ENCODE results near the gene MFSD8.

MFSD8 gene

DNA sequence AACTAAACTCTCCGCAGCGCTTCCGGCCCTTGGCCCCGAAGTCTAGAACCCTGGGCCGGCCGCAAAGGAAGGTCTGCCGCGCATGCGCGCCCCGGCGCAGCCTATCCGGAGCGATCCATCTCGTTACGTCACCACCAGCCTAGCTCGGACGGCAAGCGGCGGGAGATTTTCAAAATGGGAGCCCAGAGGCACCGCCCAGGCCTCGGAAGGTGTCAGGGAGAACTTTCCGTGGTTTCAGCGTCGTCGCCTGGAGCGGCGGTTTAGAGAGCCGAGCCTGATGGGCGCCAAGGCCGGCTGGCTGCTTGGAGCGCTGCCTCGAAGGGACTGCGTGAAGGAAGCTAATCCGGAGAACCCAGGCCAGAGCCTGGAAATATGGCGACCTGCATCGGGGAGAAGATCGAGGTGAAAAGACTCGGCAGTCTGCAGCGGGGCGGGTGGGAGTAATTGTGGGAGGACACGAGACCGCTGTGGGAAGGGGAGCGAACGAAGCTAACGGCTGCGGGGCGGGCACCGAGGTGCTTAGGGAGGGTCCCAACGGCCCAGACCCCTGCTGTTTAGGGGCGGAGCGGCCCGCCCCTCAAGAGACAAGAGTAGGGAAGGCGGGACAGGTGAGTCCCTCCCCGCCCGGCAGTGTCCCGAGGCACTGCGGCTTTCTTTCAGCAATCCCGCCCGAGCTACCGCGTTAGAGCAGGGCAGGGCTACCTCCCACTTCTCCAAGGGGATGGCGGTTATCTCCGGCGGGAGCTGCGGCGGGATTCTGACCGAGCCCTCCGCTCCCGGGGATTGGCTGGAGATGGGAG is 84.0 kb downstream of the MFSD8 start, which contains the start of gene PLK4:
Gene PLK4, plus strand, starts transcription at position 131 of the 800 bp plus-strand sequence. Its CDS starts 242 bp downstream, at position 373.
- Histone ChIP-seq H3K27me3 (ENCODE audit: control insufficient read depth, insufficient read depth, low read length) (no peaks in the 10 kb centered on the region), H3K4me1 (ENCODE audit: control insufficient read depth, insufficient read depth, low read length) (no peaks in the 10 kb centered on the region), H3K9ac (ENCODE audit: low read depth, low read length) (peak within 1 kb of the TSS; percentile 99), H3K4me3 (ENCODE audit: low read depth, low read length) (peak within 1 kb of the TSS; percentile 93), H3K36me3 (ENCODE audit: control insufficient read depth, insufficient read depth, low read length) (peaks cover under 1% of the 10 kb centered on the region), H3K9me3 (ENCODE audit: control insufficient read depth, insufficient read depth, low read length) (no peaks in the 10 kb centered on the region)

DNA sequence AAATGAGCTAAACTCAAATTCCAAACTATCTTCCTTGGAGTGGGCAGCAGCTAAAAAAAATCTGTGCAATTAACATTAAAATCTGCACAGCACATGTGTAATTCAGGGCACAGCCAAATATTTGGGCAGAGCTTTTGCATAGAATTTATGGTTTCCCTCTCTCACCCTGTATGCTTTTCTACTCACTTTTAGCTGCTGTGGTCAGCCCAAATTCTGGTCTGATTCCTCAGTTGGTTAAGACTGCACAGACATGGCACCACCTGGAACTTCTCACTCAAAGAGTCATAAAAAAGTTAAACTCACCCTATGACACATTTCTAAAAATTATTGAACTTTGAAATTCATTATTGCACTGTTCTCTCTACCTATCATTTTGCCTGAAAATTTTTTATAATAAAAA is 89.2 kb downstream of the MFSD8 start:
- H3K4me1 ChIP-seq (ENCODE audit: control insufficient read depth, insufficient read depth, low read length): no peaks in the 10 kb centered on the region
- no peaks in the 10 kb centered on the region for H3K27me3 ChIP-seq (ENCODE audit: control insufficient read depth, insufficient read depth, low read length)
- H3K9ac ChIP-seq (ENCODE audit: low read depth, low read length): no peak overlapping the region
- peaks cover 2% of the 10 kb centered on the region for H3K36me3 ChIP-seq (ENCODE audit: control insufficient read depth, insufficient read depth, low read length)
- no peaks in the 10 kb centered on the region for H3K9me3 ChIP-seq (ENCODE audit: control insufficient read depth, insufficient read depth, low read length)
- H3K4me3 ChIP-seq (ENCODE audit: low read depth, low read length): no peak overlapping the region

DNA sequence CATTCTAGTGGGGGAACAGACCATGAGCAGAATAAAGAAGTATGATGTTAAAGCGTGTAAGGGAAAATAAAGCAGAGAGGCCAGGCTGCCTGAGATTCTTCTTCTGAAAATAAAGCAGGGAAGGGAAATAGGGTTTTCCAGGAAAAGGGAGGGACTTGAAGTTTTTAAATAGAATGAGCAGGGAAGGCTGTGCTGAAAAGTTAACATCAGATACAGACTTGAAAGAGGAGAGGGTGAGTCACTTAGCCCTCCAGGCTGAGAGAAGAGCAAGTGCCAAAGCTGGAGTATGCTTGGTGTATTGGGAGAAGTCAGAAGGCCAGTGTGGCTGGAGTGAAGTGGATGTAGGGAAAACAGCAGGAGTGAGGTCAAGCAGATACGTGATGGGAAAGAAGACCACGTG is 94.3 kb downstream of the MFSD8 start:
- peaks cover 2% of the 10 kb centered on the region for H3K36me3 ChIP-seq (ENCODE audit: control insufficient read depth, insufficient read depth, low read length)
- H3K4me3 ChIP-seq (ENCODE audit: low read depth, low read length): no peak overlapping the region
- no peaks in the 10 kb centered on the region for H3K27me3 ChIP-seq (ENCODE audit: control insufficient read depth, insufficient read depth, low read length)
- no peaks in the 10 kb centered on the region for H3K9me3 ChIP-seq (ENCODE audit: control insufficient read depth, insufficient read depth, low read length)
- H3K4me1 ChIP-seq (ENCODE audit: control insufficient read depth, insufficient read depth, low read length): no peaks in the 10 kb centered on the region
- H3K9ac ChIP-seq (ENCODE audit: low read depth, low read length): no peak overlapping the region

DNA sequence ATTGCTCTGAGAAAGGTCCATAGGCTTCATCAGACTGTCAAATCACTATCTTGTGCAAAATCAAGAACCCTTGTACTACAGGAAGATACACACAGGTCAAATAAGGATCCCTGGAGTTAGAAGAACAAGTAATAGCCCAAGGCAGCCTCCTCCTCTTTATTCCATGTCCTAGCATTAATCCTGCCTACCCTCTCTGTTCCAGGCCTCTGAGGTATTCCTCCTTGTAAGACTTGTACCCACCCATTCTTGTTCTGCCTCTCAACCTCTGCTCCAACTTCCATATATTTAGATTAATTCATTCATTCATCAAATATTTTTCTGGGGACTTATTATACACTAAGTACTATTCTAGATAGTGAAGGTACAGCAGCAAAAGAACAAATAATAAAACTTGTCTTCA is 94.7 kb downstream of the MFSD8 start:
- H3K4me1 ChIP-seq (ENCODE audit: control insufficient read depth, insufficient read depth, low read length): no peaks in the 10 kb centered on the region
- no peaks in the 10 kb centered on the region for H3K27me3 ChIP-seq (ENCODE audit: control insufficient read depth, insufficient read depth, low read length)
- no peak overlapping the region for H3K9ac ChIP-seq (ENCODE audit: low read depth, low read length)
- no peak overlapping the region for H3K4me3 ChIP-seq (ENCODE audit: low read depth, low read length)
- H3K9me3 ChIP-seq (ENCODE audit: control insufficient read depth, insufficient read depth, low read length): no peaks in the 10 kb centered on the region
- H3K36me3 ChIP-seq (ENCODE audit: control insufficient read depth, insufficient read depth, low read length): peaks cover 2% of the 10 kb centered on the region

DNA sequence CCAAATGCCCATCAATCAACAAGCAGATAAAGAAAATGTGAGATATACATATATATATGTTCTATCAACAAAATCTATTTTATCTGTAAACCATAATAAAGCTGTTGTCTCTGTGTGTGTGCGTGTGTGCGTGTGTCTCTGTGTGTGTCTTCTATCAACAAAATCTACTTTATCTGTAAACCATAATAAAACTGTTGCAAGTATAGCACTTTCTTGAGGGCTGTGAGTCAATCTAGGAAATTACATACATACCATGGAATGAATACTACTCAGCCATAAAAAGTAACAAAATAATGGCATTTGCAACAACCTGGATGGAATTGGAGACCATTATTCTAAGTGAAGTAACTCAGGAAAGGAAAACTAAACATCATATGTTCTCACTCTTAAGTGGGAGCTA is 96.8 kb downstream of the MFSD8 start:
- H3K36me3 ChIP-seq (ENCODE audit: control insufficient read depth, insufficient read depth, low read length): no peaks in the 10 kb centered on the region
- no peaks in the 10 kb centered on the region for H3K27me3 ChIP-seq (ENCODE audit: control insufficient read depth, insufficient read depth, low read length)
- H3K9me3 ChIP-seq (ENCODE audit: control insufficient read depth, insufficient read depth, low read length): no peaks in the 10 kb centered on the region
- H3K4me1 ChIP-seq (ENCODE audit: control insufficient read depth, insufficient read depth, low read length): no peaks in the 10 kb centered on the region
- H3K9ac ChIP-seq (ENCODE audit: low read depth, low read length): no peak overlapping the region
- no peak overlapping the region for H3K4me3 ChIP-seq (ENCODE audit: low read depth, low read length)
